Myocyte (in vitro differentiated cells): ENCODE measurements around the gene SIM2. TPM values are rescaled to one million over a fixed set of nuclear protein-coding genes. Genes with fewer than 3 reads are reported as not detected.
A peak's percentile ranks its signal among the peaks of the same experiment; 100 is the strongest.

Experiments
- DNase-seq: peaks from one replicate; pipeline ENCODE4 v3.0.0-alpha.2; 2012; ENCODE audit warnings: low read depth
- total RNA-seq: library from RNA; depleted of rRNA; stranded (reverse); fragments of >200 nt; gene quantifications from 2 replicates; pipeline ENCODE4 v1.2.3, GENCODE V29; 2014

The SIM2 gene
- total RNA-seq, 1 donor from 2014 or later = 6.0 TPM

DNA sequence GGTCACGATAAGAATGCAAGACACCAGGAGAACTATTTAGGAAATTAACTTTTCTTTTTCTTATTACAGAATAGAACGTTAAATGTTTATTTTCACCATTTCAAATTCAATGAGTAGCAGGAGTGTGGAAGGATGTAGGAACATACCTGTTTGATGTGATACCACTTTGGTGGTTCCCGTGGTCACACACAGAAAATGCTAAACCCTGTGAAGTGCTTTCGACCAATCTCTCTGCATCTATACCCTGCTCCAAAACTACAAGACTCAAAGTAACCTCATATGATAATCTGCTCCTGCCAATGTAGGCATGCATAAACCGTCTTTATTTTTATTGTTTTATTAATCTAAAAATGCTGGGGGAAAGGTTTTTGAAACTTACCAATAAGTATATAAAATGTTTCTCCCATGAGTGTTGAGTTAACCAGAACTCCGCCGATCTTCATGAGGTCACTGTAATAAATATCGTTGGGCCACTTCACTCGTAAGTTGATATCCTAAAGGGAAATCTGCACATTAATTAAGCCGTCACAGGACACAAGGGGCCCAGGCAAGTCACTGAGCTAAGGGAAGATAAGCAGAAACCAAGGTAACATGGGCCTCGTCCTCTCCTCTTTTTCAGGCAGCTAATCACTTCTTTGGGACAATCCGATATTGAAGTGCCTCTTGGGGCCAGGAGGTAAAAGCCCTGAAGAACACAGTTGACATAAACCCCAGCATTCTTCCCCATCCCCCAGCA is 60.6 kb downstream of the SIM2 start:
- no peak for DNase-seq

DNA sequence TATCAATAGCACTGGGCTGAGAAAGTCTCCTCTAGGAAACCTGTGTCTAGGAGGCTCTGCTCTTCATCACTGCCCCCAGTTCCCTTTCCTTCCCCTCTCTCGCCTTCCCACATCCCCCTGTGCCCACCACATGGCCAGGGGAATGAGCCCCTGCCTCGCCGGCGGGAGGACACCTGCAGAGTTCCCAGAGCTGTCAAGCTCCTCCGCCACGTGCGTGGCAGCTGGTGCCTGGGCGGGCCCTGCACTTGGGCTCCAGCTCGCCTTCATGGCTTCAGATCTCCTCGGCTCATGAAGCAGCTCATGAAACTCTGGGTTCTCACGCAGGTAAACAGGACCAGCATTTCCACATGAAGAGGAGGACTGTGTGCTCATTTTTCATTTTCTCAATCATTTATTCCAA is 62.8 kb downstream of the SIM2 start:
- DNase-seq = no peak

DNA sequence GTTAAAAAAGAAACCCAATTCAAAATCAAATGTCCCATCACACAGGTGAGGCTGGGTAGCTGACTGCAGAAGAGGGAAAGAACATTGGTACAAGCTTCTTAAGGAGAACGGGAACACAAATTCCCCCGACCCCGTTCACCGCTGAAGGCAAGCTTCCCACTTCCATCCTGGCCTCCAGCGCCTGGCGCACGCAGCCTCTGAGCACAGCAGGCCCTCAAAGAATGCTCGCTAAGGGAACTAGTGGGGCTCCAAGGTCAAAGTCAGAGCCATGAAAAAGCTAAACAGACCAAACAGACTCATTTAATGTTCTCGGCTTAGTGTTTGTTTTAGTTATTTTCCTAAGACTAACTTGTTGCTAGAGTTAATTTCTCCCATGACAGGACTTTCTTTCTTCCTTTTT is 63.7 kb downstream of the SIM2 start:
- no peak for DNase-seq

DNA sequence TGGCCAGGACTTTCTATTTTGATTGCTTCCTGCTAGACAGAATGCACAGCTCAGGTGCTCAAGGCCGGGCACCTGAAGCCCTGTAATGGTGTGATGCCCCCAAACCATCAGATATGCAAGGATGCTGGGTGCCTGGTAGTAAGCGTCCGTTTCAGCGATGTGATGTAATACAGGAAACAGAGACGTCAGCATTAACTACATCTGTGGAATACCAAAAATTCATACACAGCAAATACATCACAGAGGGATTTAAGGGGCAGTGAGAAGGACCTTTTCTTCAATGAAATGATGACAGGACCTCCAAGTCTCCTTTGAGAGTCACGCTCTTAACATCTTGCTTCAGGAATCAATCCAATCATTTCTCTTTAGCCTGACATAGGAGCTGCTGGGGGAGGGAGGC is 64.4 kb downstream of the SIM2 start:
- no peak for DNase-seq

DNA sequence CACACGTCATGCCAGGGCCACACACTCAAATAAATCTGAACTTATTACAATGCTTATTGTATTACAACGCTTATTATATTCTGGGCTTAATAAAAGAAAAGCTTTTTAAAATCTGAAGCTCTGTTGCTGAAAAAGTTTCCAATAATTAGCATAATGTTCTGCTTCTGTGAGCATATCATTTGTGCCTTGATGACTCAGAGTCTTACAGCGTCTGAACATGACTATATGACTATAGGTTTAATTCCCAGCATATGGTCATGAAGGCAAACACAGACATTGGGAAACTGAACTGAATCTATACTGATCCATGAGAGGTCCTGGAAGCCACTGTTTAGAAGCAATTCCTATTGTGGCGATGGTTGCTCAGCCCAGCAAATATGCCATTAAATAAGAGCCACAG is 66.3 kb downstream of the SIM2 start:
- no peak for DNase-seq

DNA sequence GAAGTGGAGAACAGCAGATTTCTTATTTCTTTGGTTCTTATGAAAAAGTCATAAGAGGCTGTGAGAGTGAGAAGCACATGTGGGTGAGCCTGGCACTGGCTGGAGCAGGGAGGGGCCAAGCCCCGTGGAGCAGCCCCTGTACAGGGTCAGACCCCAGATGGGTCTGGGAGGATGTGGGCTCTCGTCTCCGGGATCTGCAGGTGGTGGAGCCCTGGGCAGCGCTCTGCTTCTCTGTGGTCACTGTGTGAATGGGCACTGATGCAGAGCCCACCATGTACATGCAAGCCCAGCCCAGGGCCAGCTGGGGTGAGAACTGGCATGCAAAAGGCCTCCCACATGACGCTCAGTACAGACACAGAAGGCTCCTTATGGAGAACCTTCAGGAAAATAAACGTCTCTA is 67.6 kb downstream of the SIM2 start:
- no peak for DNase-seq

DNA sequence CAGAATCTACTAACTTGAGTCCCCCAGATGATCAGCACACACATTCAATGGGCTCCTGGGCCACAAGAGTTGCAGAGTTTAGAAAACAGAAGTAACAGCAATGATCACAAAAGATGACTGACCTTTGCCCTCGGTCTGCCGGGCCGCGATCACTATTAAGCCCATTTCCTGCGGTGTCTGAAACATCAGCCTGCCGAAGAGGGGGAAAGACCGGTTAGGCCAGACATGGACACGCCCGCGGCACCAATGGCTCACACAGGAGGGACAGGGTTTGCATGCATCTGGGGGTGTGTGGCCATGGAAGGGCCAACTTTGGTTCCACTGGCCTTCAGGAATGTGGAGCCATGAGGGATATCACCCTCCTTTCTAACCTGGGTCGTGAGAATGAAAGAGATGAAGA is 68.2 kb downstream of the SIM2 start:
- no peak for DNase-seq

DNA sequence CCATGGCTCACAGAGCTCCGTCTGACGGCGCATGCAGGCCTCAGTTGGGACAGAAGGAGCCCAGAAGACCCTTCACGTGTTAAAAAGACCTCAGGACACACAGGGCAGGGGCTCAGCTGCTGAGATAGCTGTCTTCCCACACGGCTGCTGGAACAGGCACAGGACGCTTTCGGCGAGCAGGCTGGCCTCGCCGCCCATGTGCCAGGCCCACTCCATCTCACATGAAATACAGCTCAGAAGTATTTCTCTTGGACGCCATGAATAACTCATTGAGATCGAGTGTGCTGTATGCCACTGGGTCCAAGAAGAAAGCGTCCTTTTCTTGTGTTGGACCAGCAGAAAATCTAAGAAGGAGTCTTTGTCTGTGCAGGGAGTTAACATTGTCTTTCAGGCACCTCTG is 69.6 kb downstream of the SIM2 start:
- no peak for DNase-seq

DNA sequence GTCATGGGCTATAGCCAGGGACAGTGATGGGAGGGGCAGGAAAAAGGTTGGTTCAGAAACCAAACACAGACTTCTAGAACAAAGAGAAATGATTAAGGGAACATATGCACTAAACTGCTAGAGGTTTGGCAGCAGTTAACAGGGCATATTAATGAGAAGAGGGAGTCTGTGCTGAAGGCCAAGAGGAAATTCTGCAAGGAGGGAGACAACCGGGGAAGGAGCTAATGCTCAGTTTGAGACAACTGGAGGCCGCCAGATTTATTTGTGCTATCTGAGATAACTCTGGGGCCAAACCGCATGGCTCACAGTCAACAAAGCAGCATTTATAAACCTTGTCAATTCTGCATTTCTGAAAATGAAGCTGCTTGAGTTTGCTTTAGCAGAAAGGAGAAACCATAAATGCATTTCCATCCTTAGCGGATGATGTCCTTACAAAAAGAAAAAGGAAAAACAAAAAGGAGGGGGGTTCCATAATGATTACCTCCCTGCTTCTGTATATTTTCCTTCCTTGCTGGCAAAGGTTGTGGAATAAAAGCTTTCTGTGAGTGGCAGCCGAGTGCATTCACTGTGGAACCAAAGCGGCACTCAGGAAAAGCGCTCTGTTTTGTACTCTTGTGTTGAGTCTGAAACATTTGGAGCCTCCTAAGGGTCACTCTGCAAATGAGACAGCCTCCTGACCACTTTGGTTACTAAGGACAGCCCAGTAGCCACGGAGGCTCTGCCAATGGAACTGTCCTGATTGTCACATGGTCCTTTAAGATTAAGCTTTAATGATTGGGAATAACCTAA is 70.3 kb downstream of the SIM2 start:
- no peak for DNase-seq

DNA sequence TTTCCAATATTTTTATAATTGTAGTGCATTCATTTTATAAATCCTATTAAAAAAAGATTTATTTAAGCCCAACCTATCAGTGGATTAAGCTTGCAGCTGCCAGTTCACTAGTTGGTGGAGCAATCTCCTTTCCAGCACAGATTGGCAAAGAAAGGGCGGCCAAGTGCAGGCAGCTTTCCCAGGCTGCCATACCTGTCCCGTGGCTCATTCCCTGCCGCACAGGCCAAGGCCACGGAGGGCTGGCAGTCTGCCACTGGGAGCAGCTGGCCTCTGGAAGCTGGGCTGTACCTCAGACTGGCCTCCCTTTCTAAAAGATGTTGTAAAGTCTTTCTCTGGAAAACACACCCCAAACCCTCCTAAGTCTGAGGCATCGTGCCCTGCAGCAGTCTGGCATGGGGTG is 74.2 kb downstream of the SIM2 start:
- peak; percentile 97 for DNase-seq

DNA sequence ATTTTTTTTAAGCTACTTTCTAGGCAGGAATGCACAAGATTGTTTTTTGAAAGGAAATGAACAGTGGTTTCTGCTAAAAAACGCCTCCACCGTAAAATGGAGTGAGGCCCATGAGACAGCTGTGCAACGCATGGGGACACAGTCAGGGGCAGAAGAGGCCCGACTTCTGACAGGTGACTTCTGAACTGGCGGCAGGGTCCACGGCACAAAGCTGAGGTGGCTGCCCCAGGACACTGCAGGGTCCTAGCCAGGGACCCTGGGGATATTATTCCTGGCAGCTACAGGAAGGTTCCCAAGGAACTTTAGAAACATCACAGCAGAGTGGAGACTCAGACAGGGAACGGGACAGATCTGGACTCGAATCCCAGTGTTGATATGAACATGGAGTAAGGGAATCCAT is 75.1 kb downstream of the SIM2 start:
- DNase-seq = no peak

DNA sequence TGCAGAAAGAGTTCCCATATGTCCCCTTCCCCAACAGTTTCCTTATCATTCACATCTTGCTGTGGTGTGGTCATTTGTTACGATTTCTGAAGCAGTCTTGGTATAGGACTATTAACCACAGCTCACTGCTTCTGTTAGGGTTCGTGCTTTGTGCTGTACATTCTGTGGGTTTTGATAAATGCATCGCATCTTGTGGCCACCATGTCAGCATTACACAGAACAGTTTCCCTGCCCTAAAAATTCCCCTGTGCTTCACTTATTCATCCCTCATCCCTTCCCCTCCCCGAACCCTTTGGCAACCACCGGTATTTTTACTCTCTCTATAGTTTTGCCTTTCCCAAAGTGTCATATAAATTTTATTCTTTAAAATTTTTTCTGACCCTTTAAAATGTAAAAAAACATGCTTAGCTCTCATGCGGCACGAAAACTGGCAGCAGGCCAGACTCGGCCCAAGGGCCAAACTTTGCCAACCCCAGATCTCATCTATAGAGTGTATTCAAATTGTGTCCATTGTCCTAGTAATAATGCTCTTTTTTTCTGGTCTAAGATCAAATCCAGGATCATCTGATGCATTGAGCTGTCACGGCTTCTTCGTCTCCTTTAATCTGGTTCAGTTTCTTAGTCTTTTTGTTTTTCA is 78.2 kb downstream of the SIM2 start:
- no peak for DNase-seq

DNA sequence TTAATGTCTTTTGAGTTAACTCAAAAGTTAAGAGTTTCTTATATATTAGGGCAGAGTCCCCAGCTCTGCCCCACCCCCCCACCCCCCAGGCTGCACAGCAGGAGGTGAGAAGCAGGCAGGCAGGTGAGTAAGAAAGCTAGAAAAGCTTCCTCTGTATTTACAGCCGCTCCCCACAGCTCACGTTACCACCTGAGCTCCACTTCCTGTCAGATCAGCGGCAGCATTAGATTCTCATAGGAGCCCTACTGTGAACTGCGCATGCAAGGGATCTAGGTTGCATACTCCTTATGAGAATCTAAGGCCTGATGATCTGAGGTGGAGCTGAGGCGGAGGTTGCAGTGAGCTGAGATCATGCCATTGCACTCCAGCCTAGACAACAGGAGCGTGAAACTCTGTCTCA is 81.9 kb downstream of the SIM2 start:
- DNase-seq = no peak

DNA sequence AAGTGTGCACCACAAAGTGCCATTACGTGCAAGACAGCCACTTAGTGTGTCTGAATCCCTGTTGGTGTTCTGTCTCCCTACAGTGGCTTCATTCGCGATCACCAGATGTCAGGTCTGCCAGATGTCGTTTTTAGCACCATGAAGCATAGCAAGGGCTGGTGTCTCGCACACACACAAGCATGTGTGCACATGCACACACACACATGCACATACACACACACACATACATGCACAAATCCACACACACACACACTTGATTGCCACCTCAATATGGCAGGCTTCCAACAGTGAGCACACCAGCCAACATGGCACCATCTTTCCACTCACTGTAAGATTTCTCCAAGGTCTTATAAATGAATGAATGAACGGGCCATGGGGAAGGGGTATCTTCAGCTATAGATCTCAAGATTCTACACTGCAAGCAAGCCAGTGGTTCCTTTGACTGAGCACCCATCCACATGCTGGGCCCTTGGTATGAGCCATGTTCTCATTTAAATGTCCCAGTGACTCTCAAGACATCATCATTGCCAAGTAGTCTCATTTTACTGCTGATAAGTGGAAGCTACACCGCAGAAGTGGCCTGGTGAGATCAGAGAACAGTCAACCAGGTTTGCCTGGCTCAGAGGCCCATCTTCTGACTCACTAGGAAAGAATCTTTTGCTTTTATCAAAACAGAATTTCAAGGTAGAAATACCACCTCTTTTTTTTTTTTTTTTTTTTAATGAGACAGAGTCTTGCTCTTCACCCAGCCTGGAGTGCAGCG is 84.9 kb downstream of the SIM2 start:
- DNase-seq = peak; percentile 61

DNA sequence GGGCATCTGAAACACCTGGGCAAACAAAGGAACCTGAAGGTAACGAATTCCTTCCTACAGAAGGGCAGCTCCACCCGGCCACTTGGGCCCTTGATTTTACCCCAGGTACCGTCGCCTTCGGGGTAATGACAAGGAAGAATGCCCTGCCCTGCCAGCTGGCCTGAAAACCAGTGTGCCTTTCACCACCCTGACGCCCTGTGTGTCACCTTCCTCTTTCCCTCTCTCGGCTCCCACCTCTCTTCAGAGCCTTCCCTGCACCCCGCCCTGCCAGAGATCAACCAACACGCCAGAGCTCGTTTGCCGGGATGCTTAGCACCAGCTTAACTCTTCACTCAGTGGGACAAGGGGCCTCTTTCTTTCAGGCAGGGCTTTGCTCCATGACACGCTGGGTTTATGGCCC is 86.0 kb downstream of the SIM2 start:
- DNase-seq = no peak

DNA sequence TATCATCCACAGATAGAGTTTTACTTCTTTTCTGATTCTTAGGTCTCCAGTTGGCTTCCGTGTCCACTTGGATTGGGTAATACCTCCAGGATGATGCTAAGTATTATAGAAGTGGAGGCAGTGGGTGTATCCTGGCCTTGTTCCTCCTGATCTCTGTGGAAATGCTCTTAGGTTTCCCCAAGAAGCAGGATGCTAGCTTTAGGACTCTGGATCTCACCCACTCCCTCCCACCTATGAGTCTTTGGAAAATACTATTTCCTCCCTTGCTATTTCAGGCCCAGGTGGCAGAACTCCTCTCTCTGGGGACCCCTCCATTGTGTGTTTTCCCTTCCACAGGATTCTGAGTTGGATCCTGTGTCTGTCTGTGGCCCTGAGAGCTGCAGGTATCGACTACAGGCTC is 86.7 kb downstream of the SIM2 start:
- DNase-seq = no peak

DNA sequence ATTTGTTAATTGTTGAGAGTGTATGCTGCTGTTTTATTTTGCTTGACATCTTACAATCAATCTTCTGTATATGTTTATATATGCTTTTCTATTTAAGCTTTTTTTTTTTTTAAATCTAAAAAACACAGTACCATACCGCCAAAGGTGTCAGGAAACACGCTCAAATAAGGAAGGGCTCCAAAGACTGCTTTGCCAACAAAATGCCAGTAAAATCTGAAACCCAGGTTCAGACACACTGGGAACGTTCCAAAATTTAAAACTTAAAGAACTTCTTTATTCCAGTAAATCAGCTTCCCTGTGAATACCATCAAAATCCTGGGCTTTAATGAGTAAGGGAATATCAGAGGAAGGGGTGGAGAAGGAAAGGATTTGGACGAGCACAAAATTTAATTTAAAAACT is 87.3 kb downstream of the SIM2 start:
- DNase-seq = no peak

DNA sequence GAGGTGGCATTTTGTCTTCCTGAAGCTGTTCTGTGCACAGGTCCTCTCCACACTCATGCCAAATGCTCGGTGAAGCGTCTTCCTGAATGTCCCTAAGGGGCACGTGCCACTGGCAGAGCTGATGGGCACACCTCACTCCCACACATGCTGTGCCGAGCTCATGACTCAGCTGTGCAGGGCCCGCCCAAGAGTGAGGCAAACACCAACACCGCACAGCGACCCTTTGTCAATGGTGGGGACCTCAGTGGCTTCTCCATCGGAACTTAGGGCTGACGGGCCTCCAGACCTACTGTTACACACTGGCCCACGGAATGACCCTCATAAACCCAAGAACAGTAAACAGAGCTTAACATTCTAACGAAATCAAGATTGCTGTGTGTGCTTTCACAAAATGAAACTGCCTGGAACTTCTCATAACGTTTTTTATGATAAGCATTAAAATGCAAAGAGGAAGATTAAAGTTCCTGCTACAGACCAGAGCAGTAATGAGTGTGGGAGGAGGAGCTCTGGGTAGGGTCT is 89.3 kb downstream of the SIM2 start:
- peak; percentile 65 for DNase-seq

DNA sequence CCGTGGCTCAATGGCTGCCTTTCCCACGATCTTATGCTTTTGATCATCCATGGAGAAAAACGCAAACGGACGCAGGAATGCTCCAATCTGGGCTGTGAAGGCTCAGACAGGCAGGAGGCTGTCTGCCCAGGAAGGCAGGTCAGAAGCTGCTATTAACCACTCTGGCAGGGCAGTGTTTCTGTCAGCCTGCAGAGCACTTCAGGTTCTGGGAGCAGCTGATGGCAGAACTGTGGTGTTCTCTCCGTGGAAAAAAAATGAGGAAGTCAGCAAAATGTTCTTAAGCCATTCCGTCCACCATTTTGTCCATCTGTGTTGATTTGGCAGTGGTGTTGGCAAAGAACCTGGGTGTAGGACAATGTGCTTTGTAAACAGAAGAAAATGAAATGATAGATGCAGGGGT is 91.7 kb downstream of the SIM2 start:
- DNase-seq = no peak

DNA sequence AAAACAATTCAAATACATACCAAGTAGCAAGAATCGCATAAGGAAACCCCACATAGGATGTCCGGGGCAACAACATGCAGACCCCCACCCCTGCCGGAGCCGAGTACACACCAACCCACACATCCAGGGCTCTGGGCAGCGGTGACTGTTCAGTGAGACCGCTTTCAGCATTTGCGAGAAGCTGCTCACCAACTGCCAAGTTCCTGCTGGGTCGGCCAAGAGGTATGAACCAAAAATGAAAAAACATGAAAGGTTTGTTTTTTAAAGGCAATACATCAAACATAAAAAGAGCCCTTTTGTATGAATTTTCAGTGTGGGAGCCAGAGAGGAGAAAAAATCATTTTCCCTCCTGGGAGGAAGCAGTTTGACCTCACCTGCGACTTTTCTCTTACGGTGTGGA is 92.3 kb downstream of the SIM2 start:
- no peak for DNase-seq

DNA sequence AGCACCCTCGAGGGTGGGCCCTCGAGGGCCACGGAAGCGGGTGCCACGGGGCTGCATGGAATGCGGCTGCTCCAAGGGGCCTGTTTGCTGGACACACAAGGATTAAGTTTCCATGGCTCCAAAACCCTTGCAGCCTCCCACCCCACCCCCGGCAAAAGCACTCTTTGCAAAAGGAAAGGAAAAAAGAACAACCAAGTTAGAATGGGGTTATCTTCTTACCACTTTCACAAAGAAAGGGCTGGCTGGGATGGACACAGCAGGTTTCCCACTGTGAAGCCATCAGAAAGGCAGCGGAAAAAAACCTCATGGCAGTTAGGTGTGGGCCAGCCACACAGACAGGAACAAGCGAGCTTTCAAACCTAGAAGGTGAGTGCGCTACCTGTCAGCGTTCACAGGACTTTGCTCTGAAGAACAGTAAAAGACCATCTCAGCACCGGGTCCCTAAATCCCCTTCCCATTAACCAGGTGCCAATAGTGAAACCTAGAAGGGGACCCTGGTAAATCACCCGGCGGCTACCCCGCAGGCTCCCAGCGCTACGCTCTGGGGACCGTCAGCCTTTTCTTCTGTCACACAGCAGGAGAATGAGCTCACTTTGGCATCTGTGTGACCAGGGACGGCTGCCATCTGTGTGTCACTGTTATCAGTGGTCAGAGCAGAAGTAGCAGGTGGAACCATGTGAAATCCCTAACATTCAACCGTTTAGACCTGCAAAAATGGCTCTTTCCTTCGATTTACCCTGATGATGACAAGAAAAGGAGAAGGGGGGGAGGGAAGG is 93.0 kb downstream of the SIM2 start:
- peak; percentile 40 for DNase-seq
